GM19099 (cell line): ENCODE measurements around the gene CPXM1.

Experiments
- POLR2A ChIP-seq: IDR thresholded peaks from 3 replicates; pipeline ENCODE4 v1.6.1; 2011; ENCODE audit warnings: low read depth; ENCODE audit not compliant: insufficient read length; ENCODE audit errors: extremely low read depth

CPXM1 gene

DNA sequence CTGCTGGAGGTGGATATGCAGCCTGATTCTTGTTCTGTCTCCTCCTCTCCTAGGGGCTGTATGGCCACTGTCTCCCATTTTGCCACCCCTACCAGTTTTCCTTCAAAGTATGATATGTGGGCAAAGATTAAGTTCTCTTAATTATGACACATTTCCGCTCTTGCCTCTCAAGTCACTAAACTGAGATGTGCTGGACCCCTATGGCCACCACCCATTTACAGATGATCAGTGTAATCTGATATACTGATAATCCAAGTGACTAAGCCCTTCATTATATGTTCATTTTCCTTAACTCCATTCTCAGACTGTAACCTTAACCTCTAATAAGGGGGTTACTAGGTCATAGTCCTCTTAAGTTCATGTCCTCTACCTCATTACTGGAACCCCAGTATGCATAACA lies 13.6 kb upstream of the CPXM1 start:
- TF ChIP-seq POLR2A, result no peak

DNA sequence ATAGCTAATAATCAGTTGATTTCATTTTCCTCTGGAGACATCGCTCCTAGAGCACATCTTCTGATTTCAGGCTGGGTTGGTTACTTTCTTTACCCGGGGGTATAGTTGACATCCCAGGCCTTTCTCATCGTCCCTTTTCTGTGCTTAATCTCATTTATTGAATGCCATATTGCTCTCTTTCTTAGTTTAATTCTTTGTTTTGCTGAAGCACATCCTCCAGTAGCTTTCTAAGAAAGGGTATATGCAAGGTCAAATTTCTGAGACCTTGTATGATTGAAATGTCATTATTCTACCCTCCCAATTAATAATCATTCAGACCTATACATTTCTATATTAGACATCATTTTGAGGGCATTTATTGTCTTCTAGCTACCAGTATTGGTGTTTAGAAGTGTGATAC lies 11.8 kb upstream of the CPXM1 start:
- TF ChIP-seq POLR2A, result no peak

DNA sequence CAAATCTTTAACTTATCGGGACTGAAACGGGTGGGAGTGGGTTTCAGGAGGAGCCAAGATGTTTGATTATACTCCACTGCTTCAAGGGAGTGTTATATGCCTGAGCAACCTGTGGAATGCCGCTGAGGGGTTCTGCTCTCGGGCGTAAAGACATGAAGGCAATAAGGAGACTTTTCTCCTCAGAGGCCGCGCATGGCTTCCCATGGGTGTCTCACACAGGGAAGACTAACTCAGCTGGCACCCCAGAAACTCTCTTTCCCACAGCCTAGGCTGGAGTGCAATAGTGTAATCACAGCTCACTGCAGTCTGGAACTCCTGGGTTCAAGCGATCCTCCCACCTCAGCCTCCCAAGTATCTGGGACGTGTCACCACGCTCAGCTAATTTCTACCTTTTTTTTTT lies 9.3 kb upstream of the CPXM1 start:
- TF ChIP-seq POLR2A, result no peak

DNA sequence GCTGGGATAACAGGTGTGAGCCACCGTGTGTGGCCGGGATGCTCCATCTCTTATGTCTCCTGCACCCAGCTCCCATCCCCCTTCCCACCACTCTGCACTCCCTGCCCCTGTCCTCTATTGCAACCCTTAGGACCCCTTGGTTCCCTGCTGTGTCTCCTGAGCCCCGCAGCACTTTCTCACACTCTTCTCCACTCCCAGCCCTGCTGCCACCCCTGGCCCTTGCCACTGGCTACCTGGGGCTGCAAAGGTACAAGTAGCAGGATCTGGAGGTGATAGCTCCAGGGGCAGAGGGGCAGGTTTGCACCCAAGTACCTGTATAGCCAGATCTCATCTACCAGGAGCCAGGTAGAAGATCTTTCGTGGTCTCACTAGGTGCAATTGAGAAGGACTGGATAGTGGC lies 6.6 kb upstream of the CPXM1 start:
- no peak for TF ChIP-seq POLR2A

DNA sequence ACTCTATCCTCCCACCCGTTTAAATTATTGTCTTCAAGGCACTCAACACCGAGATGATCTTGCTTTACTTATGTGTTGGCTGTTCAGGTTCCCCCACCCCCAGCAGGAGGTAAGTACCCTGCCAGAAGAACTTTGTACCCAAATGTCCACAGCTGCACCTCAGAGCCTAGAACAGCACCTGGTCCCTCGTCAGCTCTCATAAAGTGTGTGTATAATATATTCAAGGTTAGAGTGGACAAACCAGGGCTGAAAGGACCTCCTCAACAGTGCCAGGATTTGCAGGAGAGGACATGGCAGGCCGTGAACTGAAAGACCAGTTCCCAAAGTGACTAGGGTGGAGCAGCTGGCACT lies 5.9 kb upstream of the CPXM1 start:
- no peak for TF ChIP-seq POLR2A

DNA sequence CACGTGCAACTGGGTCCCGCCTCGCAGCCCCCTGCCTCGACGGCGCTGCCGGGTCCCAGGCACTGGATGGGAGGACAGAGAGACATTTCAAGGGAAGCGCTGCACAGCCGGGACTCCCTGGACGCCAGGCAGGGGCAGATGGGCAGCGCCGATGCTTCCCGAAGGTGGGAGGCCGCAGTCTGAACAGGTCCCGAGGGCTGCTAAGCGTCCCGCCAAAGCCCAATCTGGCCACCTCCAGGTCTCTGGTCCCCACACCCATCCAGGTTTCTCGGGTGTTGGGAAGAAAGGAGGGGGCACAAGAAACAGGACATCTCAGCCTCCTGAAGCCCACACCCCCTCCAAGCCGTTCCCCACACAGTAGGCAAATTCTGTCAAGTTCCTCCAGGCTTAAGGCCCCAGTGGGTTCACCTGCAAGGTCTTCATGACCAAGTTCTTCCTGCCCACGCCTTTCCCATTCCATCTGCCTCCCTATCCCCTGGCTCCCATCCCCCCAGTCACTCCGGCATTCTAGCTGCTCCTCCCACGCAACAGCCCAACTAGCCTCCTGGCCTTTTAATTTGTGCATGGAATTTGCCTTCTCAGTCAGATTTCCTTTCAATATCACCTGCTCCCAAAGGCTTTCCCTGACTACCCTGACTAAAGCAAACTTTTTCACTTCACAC lies 5.4 kb upstream of the CPXM1 start:
- TF ChIP-seq POLR2A, result no peak

DNA sequence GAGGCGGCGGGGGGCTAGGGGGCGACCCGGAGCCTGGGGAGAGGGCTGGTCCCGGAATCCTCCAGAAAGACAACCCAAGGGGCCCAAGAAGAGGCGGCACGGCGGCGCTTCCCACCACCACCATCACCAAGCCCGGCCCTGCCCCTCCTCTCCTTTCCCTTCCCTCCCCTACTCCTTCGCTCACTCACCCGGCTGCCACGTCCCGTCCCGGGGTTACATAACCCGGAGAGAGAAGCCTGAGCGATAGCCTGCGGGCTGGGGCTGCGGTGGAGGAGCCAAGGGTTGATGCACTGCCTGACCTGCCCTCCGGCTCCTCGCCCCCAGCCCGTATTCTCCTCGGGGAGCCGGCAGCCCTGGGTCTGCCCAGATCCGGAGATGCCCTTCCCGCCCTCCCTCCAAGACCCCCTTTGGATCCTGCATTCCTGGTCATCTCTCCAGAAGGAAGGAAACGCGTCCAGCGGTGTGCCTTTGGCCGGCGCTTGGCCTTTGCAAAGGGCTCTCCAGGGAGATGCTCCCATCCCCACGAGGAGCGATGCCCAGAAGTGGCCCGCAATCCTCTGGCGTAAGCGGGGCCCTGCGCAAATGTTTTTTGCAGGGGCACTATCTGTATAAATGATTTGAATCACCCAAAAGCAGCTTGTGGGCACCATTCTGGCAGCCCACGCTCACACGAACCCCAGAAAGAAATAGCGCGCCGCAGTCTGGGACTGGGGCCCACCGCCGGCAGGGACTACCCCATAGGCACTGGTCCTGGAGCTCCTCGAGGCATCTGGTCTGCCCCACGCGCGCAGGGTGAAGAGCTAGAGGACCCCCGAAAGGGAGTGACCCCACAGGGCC lies 4.6 kb upstream of the CPXM1 start:
- no peak for TF ChIP-seq POLR2A

DNA sequence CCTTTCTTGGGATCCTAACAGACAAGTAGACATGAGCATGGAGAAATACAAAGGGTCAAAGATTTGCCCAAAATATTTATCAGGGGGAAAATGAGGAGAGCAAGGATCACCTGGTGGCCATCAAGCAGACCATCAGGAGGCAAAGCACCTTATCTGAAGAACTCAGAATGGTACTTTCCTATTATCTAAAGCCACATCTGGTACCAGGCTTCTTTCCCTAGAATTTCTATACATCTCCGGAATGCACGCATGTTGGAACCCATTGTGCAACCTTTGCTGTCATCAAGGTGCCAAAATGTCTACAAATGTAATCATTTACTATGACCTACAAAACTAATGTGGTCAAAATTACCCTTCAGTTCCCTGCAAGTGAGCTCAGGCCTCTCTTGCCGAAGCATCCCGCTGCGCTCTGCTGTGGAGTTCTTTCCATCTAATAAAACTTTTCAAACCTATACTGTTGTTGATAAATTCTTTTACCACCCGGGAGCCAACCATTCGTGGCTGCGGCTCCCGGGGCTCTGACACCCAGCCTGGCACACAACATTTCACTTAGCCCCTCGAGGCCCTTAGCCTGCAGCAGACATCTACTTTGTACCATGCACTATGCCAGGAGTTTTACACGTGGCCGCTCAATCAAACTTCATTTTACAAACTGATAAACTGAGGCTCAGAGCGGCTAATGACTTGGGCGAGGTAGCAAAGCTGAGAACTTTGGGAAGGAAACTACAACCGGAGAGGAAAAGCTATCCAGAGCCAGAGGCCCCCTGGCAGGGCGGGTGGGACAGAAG lies 3.8 kb upstream of the CPXM1 start:
- TF ChIP-seq POLR2A, result no peak

DNA sequence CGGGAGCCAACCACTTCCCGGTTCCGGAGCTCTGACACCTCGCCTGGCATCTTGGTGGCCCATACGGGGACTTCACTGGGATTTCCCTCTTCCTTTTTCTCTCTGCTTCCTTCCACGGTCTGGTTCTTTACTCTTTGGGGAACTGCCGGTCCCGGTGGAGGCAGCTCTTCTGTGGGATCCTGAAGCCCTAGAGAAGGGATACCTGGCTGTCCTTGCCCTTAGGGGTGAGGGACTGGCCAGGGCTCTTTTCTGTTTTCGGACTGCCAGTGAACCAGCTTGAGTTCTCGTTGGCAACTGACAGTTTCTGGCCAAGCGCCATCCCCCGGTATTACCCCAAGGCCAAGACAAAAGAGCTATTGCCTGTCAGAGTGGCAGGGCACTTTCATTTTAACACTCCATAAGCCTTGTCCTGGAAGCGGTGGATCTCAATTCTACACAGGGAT lies 880 bp upstream of the CPXM1 start:
- TF ChIP-seq POLR2A, result no peak

DNA sequence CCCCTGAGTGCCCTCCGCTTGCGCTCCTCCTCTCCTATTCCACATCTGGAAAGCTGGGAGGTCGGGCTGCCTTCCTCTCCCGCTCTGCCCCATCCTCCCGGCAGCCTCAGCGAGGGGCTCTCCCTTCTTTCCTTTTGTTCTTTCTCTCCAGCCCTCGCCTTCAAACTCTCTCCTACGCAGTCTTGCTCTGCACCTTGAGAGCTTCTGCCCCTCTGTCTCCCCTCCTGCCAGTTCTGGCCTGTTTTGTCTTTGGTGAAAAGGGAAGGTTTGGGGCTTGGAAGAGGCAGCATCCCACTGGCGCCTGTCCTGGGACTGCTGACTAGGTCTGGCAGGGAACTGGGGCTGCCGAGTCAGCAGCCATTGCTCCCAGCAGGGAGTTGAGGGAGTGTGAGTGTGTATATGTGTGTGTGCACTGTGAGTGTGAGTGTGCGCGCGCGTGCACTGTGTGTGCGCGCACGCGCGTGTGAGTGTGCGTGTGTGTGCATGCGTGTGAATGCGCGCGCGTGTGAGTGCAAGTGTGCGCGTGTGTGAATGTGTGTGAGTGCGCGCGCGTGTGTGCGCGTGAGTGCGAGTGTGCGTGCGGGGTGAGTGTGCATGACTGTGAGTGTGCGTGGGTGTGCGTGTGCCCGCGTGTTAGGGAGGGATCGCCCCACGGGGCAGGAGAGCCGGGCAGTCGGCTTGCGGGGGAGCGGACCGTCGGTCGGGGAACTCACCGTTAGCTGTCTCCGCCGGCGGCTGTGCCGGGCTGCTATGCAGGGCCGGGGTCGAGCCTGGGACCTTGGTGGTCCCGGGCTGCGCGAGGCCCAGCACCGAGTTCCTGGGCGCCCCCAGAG lies 523 bp downstream of the CPXM1 start:
- TF ChIP-seq POLR2A, result peak; percentile 39

DNA sequence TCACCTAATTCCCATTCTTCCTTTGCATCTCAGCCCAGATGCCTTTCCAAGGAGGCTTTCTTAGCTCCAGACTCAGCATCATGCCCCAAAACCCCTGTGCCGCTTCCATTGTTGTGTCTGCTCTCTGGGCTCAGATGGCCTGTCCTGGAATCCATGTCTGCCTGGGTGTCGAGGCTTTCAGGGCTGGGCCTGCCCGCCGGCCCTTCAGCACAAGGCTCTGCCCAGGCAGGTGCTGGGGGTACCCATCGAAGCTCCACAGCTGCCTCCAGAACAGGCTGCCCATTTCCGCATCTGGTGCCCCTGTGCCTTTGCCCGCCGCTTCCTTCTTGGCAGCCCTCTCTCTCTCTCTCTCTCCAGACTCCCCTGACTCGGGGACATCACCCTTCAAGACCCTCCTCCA lies 1.2 kb downstream of the CPXM1 start:
- no peak for TF ChIP-seq POLR2A

DNA sequence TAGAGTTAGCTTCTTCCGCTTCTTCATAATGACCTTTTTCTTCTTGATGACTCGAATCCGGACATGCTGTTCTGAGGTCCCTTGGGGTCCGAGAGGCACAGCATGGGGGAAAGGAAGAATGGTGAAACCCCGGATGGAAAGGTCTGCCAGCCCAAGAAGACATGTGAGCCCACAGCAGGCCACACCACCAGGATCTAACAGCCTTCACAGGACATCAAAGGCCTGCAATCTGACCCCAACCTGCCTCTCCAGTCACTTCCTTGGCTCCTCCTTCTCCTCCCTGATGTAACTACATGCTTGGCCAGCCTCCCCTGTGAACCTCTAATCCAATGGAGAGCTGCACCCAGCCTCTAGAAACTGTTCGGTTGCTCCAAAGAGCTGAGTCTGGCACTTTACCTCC lies 1.6 kb downstream of the CPXM1 start:
- no peak for TF ChIP-seq POLR2A

DNA sequence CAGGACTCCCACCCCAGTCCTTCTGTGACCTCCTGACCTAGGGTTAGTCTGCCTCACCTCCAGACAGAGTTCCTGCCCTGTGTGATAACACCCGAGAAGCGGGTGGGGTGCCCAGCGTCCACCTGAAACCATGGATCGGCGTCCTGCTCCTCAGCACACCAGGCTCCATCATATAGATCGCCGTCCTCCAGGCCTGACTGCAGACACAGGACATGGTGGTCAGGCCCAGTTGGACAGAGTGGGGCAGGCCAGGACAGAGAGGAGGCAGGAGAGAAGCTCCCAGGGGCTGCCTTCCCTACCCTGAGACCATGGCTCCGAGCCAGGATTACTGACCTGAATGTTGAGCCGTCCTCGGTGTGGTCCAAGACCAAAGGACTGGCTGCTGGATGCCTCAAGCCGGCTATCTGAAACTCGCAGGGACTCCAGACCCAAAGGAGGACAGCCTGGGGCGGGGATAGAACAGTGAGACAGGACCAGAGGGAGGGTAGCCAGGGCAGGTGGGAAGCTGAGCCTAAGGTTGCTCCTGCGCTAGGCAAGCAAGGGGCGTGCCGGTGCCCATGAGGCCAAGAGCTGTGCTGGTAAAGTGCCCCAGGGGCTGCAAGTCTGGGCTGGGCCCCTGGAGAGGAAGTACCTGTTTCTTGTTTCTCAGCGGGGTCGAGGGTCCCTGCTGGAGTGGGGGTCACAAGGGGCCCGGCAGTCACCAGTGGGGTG lies 2.2 kb downstream of the CPXM1 start:
- no peak for TF ChIP-seq POLR2A
